Breast epithelium (tissue), 4 donors: Measurements from ENCODE around the gene CXCL3. TPM values are rescaled to one million over a fixed set of nuclear protein-coding genes. Genes with fewer than 3 reads are reported as not detected.

Experiments used
- DNase-seq, 2 donors: peaks; one replicate each; pipeline ENCODE4 v3.0.0-alpha.2; 2019; ENCODE audit warnings: low spot score in 2 of 2
- H3K27ac ChIP-seq, 2 donors: fragments of 200-600 bp; sonication (generic) in 1 of 2; one replicate each; pipeline ENCODE4 v1.5.1; 2016 to 2019; ENCODE audit warnings: mild to moderate bottlenecking in 1 of 2
- H3K27me3 ChIP-seq, 2 donors: fragments of 200-600 bp; sonication (generic) in 1 of 2; one replicate each; pipeline versions ENCODE4 v1.5.1 to v1.6.0; 2017 to 2019; ENCODE audit warnings: control low read depth in 1 of 2, mild to moderate bottlenecking in 1 of 2
- H3K36me3 ChIP-seq: fragments of 200-600 bp; one replicate; pipeline ENCODE4 v1.5.1; 2019
- H3K4me1 ChIP-seq, 2 donors: fragments of 200-600 bp; sonication (generic); one replicate each; pipeline ENCODE4 v1.5.1; 2016 to 2019; ENCODE audit warnings: control low read depth in 1 of 2
- H3K4me3 ChIP-seq, 3 donors: fragments of 200-600 bp; sonication (generic); 1 replicate in 2 of 3; 2 replicates in 1 of 3; pipeline ENCODE4 v1.5.1; 2016 to 2019; ENCODE audit warnings: mild to moderate bottlenecking in 3 of 3, moderate library complexity in 2 of 3
- H3K9me3 ChIP-seq, 2 donors: fragments of 200-600 bp; sonication (generic) in 1 of 2; one replicate each; pipeline ENCODE4 v1.5.1; 2016 to 2019; ENCODE audit warnings: control low read depth in 1 of 2
- POLR2A ChIP-seq: fragments of 450-650 bp; IDR thresholded peaks from one replicate; pipeline ENCODE4 v1.6.1; 2016; ENCODE audit warnings: antibody characterized with exemption, mild to moderate bottlenecking, moderate library complexity
- POLR2AphosphoS5 ChIP-seq, 3 donors: sonication (generic); formaldehyde crosslinking; IDR thresholded peaks; one replicate each; pipeline ENCODE4 v1.6.1; 2017; ENCODE audit warnings: antibody characterized with exemption in 3 of 3
- intact Hi-C: fragments of 100-400 bp; cut with DNase I; formaldehyde crosslinking; loops from one replicate; pipeline ENCODE4 v1.15.1; 2023; ENCODE audit warnings: low total_unique reads
- total RNA-seq, 3 donors: library from RNA; depleted of rRNA; stranded (reverse); fragments of >200 nt; gene quantifications; one replicate each; pipeline ENCODE4 v1.1.0, GENCODE V29; 2016
- TF ChIP-seq, protein P1 (sequence below), 3 donors: fragments of 450-650 bp; IDR thresholded peaks; one replicate each; pipeline ENCODE4 v1.5.1; 2016 to 2017; ENCODE audit warnings: antibody characterized with exemption in 3 of 3, mild to moderate bottlenecking in 3 of 3, moderate library complexity in 3 of 3

The CXCL3 gene
- total RNA-seq, 3 donors from 2014 or later, result 0.64 to 5.6 (median 1.3) TPM

DNA sequence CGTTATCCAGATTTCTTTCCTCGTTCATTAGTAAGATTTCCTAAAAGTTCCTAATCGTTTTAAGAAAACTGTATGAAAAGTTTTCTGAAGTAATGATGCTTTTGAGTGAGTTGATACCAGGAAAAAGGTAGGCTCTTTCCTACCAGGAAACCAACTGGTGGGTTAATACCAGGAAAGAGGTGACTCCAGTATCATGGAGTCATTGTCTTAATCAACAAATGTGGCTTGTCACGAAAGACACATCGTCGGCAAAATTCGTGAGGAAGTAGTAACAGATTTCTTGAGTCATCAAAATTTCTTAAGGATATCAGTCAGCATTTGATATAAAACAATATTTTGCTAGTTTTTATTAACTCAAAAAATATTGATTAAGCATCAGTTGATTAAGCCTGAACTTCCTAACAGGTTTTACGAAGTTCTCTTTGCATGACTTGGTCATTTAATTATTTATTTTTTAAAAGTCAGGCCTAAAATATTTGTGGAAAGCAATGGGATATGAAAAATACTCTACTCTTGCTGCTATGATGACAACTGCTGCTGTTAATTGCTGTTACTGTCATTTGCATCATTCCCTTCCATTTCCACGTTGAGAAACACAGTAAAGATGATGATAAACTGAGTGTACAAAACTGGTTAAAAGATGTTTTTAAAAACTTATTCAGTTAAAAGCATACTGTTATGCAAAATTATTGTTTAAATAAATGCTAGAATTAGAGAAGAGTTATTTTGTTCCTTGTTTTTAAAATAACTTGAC, 47.3 kb downstream of the CXCL3 start:
- Histone ChIP-seq H3K36me3 (no peaks in the 10 kb centered on the region), H3K9me3 (no peaks in the 10 kb centered on the region), H3K27ac (no peak overlapping the region), H3K4me3 (no peak overlapping the region), H3K4me1 (no peaks in the 10 kb centered on the region), H3K27me3 (no peaks in the 10 kb centered on the region)
- TF ChIP-seq, protein P1, sequence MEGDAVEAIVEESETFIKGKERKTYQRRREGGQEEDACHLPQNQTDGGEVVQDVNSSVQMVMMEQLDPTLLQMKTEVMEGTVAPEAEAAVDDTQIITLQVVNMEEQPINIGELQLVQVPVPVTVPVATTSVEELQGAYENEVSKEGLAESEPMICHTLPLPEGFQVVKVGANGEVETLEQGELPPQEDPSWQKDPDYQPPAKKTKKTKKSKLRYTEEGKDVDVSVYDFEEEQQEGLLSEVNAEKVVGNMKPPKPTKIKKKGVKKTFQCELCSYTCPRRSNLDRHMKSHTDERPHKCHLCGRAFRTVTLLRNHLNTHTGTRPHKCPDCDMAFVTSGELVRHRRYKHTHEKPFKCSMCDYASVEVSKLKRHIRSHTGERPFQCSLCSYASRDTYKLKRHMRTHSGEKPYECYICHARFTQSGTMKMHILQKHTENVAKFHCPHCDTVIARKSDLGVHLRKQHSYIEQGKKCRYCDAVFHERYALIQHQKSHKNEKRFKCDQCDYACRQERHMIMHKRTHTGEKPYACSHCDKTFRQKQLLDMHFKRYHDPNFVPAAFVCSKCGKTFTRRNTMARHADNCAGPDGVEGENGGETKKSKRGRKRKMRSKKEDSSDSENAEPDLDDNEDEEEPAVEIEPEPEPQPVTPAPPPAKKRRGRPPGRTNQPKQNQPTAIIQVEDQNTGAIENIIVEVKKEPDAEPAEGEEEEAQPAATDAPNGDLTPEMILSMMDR (IDR thresholded peaks at IDR 0.05), result no peak
- DNase-seq, result no peak
- intact Hi-C loops, result no loop called here

DNA sequence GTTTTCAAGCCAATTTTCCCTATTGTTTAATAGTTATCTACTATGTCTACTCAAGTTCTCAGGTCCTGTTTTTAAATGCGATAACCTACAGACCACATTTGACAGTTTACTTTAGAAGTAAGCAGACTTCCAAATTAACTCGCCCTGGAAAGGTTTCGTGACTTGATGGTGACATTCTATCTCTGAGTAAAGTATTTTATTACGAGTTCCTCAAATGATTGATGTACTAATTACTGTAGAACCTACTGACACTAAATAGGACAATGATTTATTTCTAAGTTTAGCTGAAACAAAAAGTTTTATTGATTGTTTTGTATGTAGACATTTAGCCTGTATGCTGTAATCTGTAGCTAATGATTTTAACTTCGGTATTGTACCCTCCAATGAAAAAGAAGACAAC, 48.6 kb downstream of the CXCL3 start:
- no peaks in the 10 kb centered on the region for H3K9me3 ChIP-seq
- H3K4me1 ChIP-seq, result no peaks in the 10 kb centered on the region
- no peaks in the 10 kb centered on the region for H3K27me3 ChIP-seq
- no peak overlapping the region for H3K4me3 ChIP-seq
- intact Hi-C loops, result no loop called here
- no peak for DNase-seq
- H3K36me3 ChIP-seq, result no peaks in the 10 kb centered on the region
- H3K27ac ChIP-seq, result no peak overlapping the region
- no peak for TF ChIP-seq POLR2A
- TF ChIP-seq, protein P1 (IDR thresholded peaks at IDR 0.05), result no peak
- TF ChIP-seq POLR2AphosphoS5 (IDR thresholded peaks at IDR 0.05), result no peak

DNA sequence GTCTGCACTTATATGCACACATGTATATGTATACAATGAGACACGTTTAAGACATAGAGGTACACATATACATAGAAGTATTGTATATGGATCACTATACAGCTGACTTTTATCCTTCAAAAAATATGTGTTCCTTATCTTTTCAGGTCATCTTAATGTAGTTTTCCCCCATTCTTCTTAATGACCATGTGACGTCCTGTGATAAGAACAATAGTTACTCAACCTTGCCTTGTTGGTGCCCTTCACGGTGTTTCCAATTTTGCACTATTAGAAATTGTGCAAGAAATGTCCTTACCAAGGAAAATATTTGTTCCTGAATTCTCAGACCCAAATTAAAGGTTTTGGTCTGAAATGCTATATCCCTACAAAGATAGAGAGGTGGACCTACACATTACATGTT, 49.5 kb downstream of the CXCL3 start:
- intact Hi-C loops, result no loop called here
- TF ChIP-seq, protein P1 (IDR thresholded peaks at IDR 0.05), result no peak
- TF ChIP-seq POLR2AphosphoS5 (IDR thresholded peaks at IDR 0.05), result no peak
- TF ChIP-seq POLR2A, result no peak
- Histone ChIP-seq H3K9me3 (no peaks in the 10 kb centered on the region), H3K36me3 (no peaks in the 10 kb centered on the region), H3K27ac (no peak overlapping the region), H3K4me3 (no peak overlapping the region), H3K4me1 (no peaks in the 10 kb centered on the region), H3K27me3 (no peaks in the 10 kb centered on the region)
- no peak for DNase-seq

DNA sequence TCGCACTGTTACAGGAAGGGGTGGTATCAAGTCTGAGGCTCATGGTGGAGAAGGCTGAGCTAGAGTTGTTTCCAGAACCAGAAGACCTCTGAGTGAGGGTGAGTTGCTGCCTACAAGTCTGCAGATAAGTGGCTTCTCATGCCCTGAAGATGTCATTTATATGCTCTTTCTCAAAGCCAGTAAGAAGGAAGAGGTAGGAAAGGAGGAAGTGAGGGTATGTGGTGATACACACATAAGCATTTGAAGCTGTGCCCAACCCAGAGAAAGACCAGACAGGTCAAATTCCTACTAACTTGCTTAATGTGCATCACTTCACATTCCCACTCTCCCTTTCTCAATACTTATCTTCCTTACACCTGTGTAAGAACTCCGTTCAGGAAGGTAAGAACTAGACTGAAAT, 50.4 kb downstream of the CXCL3 start, which contains the start of gene PPBP:
Gene PPBP, minus strand, starts transcription at position 130 of the 400 bp plus-strand sequence. Its CDS starts 87 bp downstream, at position 43.
- Histone ChIP-seq H3K4me3 (no peak within 1 kb of the TSS), H3K9me3 (no peaks in the 10 kb centered on the region), H3K27ac (no peak within 1 kb of the TSS), H3K27me3 (no peaks in the 10 kb centered on the region), H3K36me3 (no peaks in the 10 kb centered on the region), H3K4me1 (no peaks in the 10 kb centered on the region)
- intact Hi-C loops, result no loop called here
- no peak for TF ChIP-seq POLR2A
- no peak for TF ChIP-seq POLR2AphosphoS5 (IDR thresholded peaks at IDR 0.05)
- no peak for DNase-seq

Other genes starting within 250 kb of the CXCL3 start
- gene CXCL6, start 202.0 kb downstream of the CXCL3 start, total RNA-seq, result 1 to 10 TPM in 2 of 3 donors, not detected in 1; 2.2 to 2.9 TPM
- gene PF4V1, start 185.4 kb downstream of the CXCL3 start, total RNA-seq, result not detected
- 10 to 100 TPM in 2 of 3 donors, under 1 TPM in 1; 0.80 to 31.3 (median 17.7) TPM for gene CXCL1, start 169.3 kb downstream of the CXCL3 start, total RNA-seq
- not detected for gene PF4, start 56.7 kb downstream of the CXCL3 start, total RNA-seq
- 1 to 10 TPM; 1.3 to 2.0 (median 1.3) TPM for gene PPBP, start 50.5 kb downstream of the CXCL3 start, total RNA-seq
- gene CXCL5, start 40.0 kb downstream of the CXCL3 start, total RNA-seq, result under 1 TPM in 1 of 3 donors, not detected in 2; 0.15 TPM
- 10 to 100 TPM; 12.2 to 51.8 (median 16.1) TPM for gene CXCL2, start 60.5 kb upstream of the CXCL3 start, total RNA-seq
- 10 to 100 TPM; 20.5 to 48.1 (median 29.2) TPM for gene MTHFD2L, start 119.4 kb upstream of the CXCL3 start, total RNA-seq